ENCODE data around the gene ARHGAP42. TPM values are rescaled to one million over a fixed set of nuclear protein-coding genes. Genes with fewer than 3 reads are reported as not detected.

ARHGAP42 gene
- total RNA-seq, 4 donors from 2014 or later: 28.5 to 52.2 (median 40.4) TPM

- no peak for TF ChIP-seq POLR2A (IDR thresholded peaks at IDR 0.05)
- no peak for TF ChIP-seq EP300 (IDR thresholded peaks at IDR 0.05)
- TF ChIP-seq, protein P1, sequence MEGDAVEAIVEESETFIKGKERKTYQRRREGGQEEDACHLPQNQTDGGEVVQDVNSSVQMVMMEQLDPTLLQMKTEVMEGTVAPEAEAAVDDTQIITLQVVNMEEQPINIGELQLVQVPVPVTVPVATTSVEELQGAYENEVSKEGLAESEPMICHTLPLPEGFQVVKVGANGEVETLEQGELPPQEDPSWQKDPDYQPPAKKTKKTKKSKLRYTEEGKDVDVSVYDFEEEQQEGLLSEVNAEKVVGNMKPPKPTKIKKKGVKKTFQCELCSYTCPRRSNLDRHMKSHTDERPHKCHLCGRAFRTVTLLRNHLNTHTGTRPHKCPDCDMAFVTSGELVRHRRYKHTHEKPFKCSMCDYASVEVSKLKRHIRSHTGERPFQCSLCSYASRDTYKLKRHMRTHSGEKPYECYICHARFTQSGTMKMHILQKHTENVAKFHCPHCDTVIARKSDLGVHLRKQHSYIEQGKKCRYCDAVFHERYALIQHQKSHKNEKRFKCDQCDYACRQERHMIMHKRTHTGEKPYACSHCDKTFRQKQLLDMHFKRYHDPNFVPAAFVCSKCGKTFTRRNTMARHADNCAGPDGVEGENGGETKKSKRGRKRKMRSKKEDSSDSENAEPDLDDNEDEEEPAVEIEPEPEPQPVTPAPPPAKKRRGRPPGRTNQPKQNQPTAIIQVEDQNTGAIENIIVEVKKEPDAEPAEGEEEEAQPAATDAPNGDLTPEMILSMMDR (IDR thresholded peaks at IDR 0.05): no peak
- Histone ChIP-seq H3K27me3 (no peaks in the 10 kb centered on the region), H3K36me3 (no peaks in the 10 kb centered on the region), H3K27ac (peak overlapping the region in 1 of 4 donors; percentile 19), H3K4me1 (peaks cover 0 to 65% (median 30%) of the 10 kb centered on the region in 4 donors), H3K4me3 (no peak overlapping the region), H3K9me3 (no peaks in the 10 kb centered on the region)
- DNase-seq (ENCODE audit: low spot score in 2 of 2): no peak
- WGBS, 2 donors: 13 to 32% methylated on average over 2 of the region's 2 CpGs
Measured at GRCh38 chr11:100821198-100821597, 134.1 kb downstream of the ARHGAP42 start.

DNA sequence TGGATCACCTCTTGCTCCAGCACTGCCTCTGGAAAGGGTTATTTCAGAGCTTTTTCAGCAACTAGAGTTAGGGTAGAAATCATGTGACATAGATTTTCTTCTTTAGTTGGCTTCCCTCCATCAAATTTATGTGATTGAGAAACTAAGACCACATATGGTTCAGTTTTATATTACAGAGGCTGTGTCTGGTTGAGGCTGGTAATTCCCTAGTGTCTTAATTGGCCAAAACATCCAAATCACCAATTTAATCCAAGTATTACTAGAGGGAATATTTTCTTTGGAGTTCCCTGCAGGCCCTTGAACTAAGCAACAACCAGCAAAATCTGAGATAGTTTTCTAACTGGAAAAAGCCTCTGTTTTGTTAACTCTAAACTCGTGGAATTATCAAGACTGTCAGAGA is 136.3 kb downstream of the ARHGAP42 start:
- H3K4me3 ChIP-seq: peak overlapping the region in 1 of 4 donors; percentile 0
- peak overlapping the region in 2 of 4 donors; percentile 21 to 45 for H3K27ac ChIP-seq
- H3K4me1 ChIP-seq: peaks cover 0 to 69% (median 37%) of the 10 kb centered on the region in 4 donors
- no peak for DNase-seq (ENCODE audit: low spot score in 2 of 2)
- WGBS, 2 donors: 19 to 28% methylated on average over 1 of the region's 1 CpG
- H3K36me3 ChIP-seq: no peaks in the 10 kb centered on the region
- no peaks in the 10 kb centered on the region for H3K9me3 ChIP-seq
- TF ChIP-seq EP300 (IDR thresholded peaks at IDR 0.05): peak in 1 of 2 donors; percentile 45
- TF ChIP-seq, protein P1 (IDR thresholded peaks at IDR 0.05): no peak
- H3K27me3 ChIP-seq: no peaks in the 10 kb centered on the region

- Histone ChIP-seq H3K36me3 (no peaks in the 10 kb centered on the region), H3K9me3 (no peaks in the 10 kb centered on the region), H3K27me3 (no peaks in the 10 kb centered on the region), H3K4me3 (no peak overlapping the region), H3K4me1 (peaks cover 0 to 70% (median 38%) of the 10 kb centered on the region in 4 donors), H3K27ac (peak overlapping the region in 2 of 4 donors; percentile 21 to 45)
- no peak for DNase-seq (ENCODE audit: low spot score in 2 of 2)
- TF ChIP-seq EP300 (IDR thresholded peaks at IDR 0.05) (no peak), POLR2A (IDR thresholded peaks at IDR 0.05) (no peak)
- TF ChIP-seq, protein P1 (IDR thresholded peaks at IDR 0.05): no peak
- WGBS, 2 donors: 71 to 72% methylated on average over 4 of the region's 4 CpGs
Measured at GRCh38 chr11:100824041-100824809, 137.1 kb downstream of the ARHGAP42 start.

DNA sequence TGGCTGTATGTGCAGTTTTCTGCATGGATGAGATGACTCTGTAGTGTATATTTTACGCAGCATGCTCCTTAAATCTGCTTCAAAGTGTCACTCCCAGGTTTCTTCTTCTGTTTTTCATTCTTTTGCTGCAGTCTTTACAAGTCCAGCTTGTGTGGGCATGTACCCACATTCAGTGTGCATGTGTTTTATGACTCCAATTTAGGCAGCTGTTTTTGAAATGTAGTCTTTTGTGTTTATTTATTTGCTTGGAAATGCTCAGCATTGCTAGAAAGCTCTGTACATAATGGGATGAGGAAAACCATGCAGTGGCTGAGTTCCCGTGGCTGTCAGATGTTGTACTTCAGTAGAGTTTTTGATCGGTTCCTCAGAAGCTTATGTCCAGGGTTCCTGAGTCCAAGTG is 138.5 kb downstream of the ARHGAP42 start:
- WGBS, 2 donors: 38 to 47% methylated on average over 3 of the region's 3 CpGs

More for the DNA sequence above, 138.5 kb downstream of the ARHGAP42 start:
- peak overlapping the region in 2 of 4 donors; percentile 14 to 61 for H3K27ac ChIP-seq
- no peaks in the 10 kb centered on the region for H3K27me3 ChIP-seq
- H3K9me3 ChIP-seq: no peaks in the 10 kb centered on the region
- TF ChIP-seq EP300 (IDR thresholded peaks at IDR 0.05) (no peak), POLR2A (IDR thresholded peaks at IDR 0.05) (no peak)
- TF ChIP-seq, protein P1 (IDR thresholded peaks at IDR 0.05): no peak
- H3K4me1 ChIP-seq: peaks cover 0 to 73% (median 40%) of the 10 kb centered on the region in 4 donors
- H3K4me3 ChIP-seq: no peak overlapping the region
- no peak for DNase-seq (ENCODE audit: low spot score in 2 of 2)
- no peaks in the 10 kb centered on the region for H3K36me3 ChIP-seq
